Caco-2 (cell line): ENCODE results near the gene HP. TPM values are rescaled to one million over a fixed set of nuclear protein-coding genes. Genes with fewer than 3 reads are reported as not detected.
A peak's percentile ranks its signal among the peaks of the same experiment; 100 is the strongest.
"Not testable (repeated sequence)": the region's sequence is repeated elsewhere in the genome, so short reads cannot be mapped to it uniquely, and the experiment has no call there.

Experiments used
- Bru-seq: library from RNA; stranded (reverse); fragments of 400-500 nt; gene quantifications from one replicate; lab custom pipeline; 2021; lab: Mats Ljungman, UMichigan
- BruChase-seq, 2 experiments: library from RNA; stranded (reverse); fragments of 400-500 nt; gene quantifications; one replicate each; lab custom pipeline; 2021; lab: Mats Ljungman, UMichigan
- BruUV-seq: library from RNA; stranded (reverse); fragments of 400-500 nt; replicated peaks from 2 replicates; lab custom pipeline; 2021; lab: Mats Ljungman, UMichigan
- CTCF ChIA-PET: fragments of 300-600 bp; sonication (Branson Sonifier 250); formaldehyde crosslinking; loops from one replicate; lab custom pipeline; 2022; ENCODE audit warnings: antibody characterized with exemption; lab: Charles Lee
- POLR2A ChIA-PET: fragments of 300-600 bp; sonication (Branson Sonifier 250); formaldehyde crosslinking; loops from one replicate; lab custom pipeline; 2022; ENCODE audit warnings: antibody characterized with exemption; lab: Charles Lee
- DNase-seq, 2 experiments: peaks; one replicate each; pipeline versions ENCODE4 v3.0.0 to v3.0.0-alpha.2; 2020 to 2022
- H3K27me3 ChIP-seq: replicated peaks from 2 replicates; pipeline ENCODE4 v1.6.0; 2011; ENCODE audit warnings: low read length; ENCODE audit not compliant: control insufficient read depth, insufficient read depth
- H3K36me3 ChIP-seq: 2 replicates; pipeline ENCODE4 v1.5.1; 2011; ENCODE audit warnings: low read length; ENCODE audit not compliant: control insufficient read depth, insufficient read depth
- H3K4me1 ChIP-seq: fragments of 250-450 bp; sonication (Bioruptor Pico); 2 replicates; pipeline ENCODE4 v1.5.1; 2020; ENCODE audit warnings: mild to moderate bottlenecking
- H3K4me3 ChIP-seq: 2 replicates; pipeline ENCODE4 v1.5.1; 2011; ENCODE audit warnings: low read depth, mild to moderate bottlenecking, control low read depth, low read length
- H3K9me3 ChIP-seq: fragments of 250-450 bp; sonication (Bioruptor Pico); 2 replicates; pipeline ENCODE4 v1.5.1; 2020; ENCODE audit warnings: mild to moderate bottlenecking, moderate library complexity
- H3K27ac Mint-ChIP-seq: one replicate; pipeline ENCODE4 v1.8.0; 2022; ENCODE audit warnings: mixed read lengths; ENCODE audit not compliant: unreplicated experiment
- H3K27me3 Mint-ChIP-seq: one replicate; pipeline ENCODE4 v1.8.0; 2022; ENCODE audit warnings: mixed read lengths; ENCODE audit not compliant: insufficient read depth, unreplicated experiment
- H3K36me3 Mint-ChIP-seq: one replicate; pipeline ENCODE4 v1.8.0; 2022; ENCODE audit warnings: mild to moderate bottlenecking, mixed read lengths; ENCODE audit not compliant: insufficient read depth, unreplicated experiment
- H3K4me1 Mint-ChIP-seq: one replicate; pipeline ENCODE4 v1.8.0; 2022; ENCODE audit warnings: low read depth, mixed read lengths; ENCODE audit not compliant: unreplicated experiment
- H3K4me3 Mint-ChIP-seq: one replicate; pipeline ENCODE4 v1.8.0; 2022; ENCODE audit warnings: mild to moderate bottlenecking, moderate library complexity, mixed read lengths; ENCODE audit not compliant: unreplicated experiment
- H3K9me3 Mint-ChIP-seq: one replicate; pipeline ENCODE4 v1.8.0; 2022; ENCODE audit warnings: mixed read lengths; ENCODE audit not compliant: unreplicated experiment
- CTCF ChIP-seq, 2 experiments: fragments of 200-600 bp in 1 of 2; IDR thresholded peaks; 1 replicate in 1 of 2; 2 replicates in 1 of 2; pipeline versions ENCODE4 v1.5.1 to v1.8.0; 2011 to 2022; ENCODE audit warnings: antibody characterized with exemption in 1 of 2, control low read depth in 1 of 2, inconsistent platforms in 1 of 2, low read depth in 1 of 2, low read length in 1 of 2, mild to moderate bottlenecking in 1 of 2, moderate library complexity in 1 of 2; ENCODE audit not compliant: insufficient read depth in 1 of 2, severe bottlenecking in 1 of 2, unreplicated experiment in 1 of 2
- intact Hi-C: fragments of 100-400 bp; cut with micrococcal nuclease; formaldehyde crosslinking; loops from one replicate; pipeline ENCODE4 v1.10.0; 2022; ENCODE audit not compliant: unreplicated experiment
- long read RNA-seq: library from polyadenylated mRNA; stranded (forward); transcript quantifications from one replicate; pipeline ENCODE4 v2.0.0, GENCODE V29; 2022
- total RNA-seq: library from RNA; stranded (reverse); gene quantifications from 2 replicates; pipeline ENCODE4 v1.2.3, GENCODE V29; 2022

The HP gene
- 0.61 and 1.3 TPM in 2 replicates for total RNA-seq
- Bru-seq, nascent RNA = percentile 10 among the genes with signal in this experiment
- BruChase-seq, experiment 1, labeled RNA remaining after a 2-hour chase = percentile 23 among the genes with signal in this experiment
- percentile 22 among the genes with signal in this experiment for BruChase-seq, experiment 2, labeled RNA remaining after a 6-hour chase
- long read RNA-seq = 0 reads

- peaks cover 11% of the 10 kb centered on the region for H3K4me1 Mint-ChIP-seq
- ChIA-PET CTCF (interaction anchor here (1.0 kb wide), 1 partner anchor 8 kb away, joined by 4 read pairs; the partner anchor contains the start of gene HPR), POLR2A (interaction anchor here (1.0 kb wide), 1 partner anchor 39 kb away, joined by 3 read pairs; the partner anchor contains the start of genes DHX38 and TXNL4B)
- H3K27ac Mint-ChIP-seq, H3K4me3 ChIP-seq, H3K9me3 Mint-ChIP-seq, H3K4me1 ChIP-seq, intact Hi-C loops, H3K36me3 ChIP-seq, H3K9me3 ChIP-seq, BruUV-seq, H3K36me3 Mint-ChIP-seq, H3K4me3 Mint-ChIP-seq, H3K27me3 ChIP-seq: not testable (repeated sequence)
- DNase-seq = peak in 1 of 2 experiments; percentile 19
- peaks cover 12% of the 10 kb centered on the region for H3K27me3 Mint-ChIP-seq
Observed at GRCh38 chr16:72054254-72054847, at the start of gene HP. Gene HP, plus strand, starts transcription at chr16:72054505. Its CDS starts 148 bp downstream, at chr16:72054653.

GRCh38 chr16:72008065-72008423 lies 46.3 kb upstream of the HP start:
- POLR2A ChIA-PET, H3K4me1 ChIP-seq, H3K4me1 Mint-ChIP-seq, DNase-seq, H3K9me3 ChIP-seq, H3K27me3 Mint-ChIP-seq, H3K36me3 ChIP-seq, H3K27me3 ChIP-seq, CTCF ChIA-PET, BruUV-seq, H3K36me3 Mint-ChIP-seq, H3K9me3 Mint-ChIP-seq: not testable (repeated sequence)
- peak overlapping the region; percentile 19; the same call in 1 of the 2 replicates for H3K4me3 ChIP-seq
- Mint-ChIP-seq H3K27ac (peak overlapping the region; percentile 93), H3K4me3 (peak overlapping the region; percentile 97)
- intact Hi-C loops = loop anchor here (2.0 kb wide), 1 partner anchor 85 kb away; the partner anchor contains the start of genes DHX38 and TXNL4B

GRCh38 chr16:72008424-72009216 lies 45.7 kb upstream of the HP start, which contains the start of gene DHODH:
Gene DHODH, plus strand, starts transcription at chr16:72008744. Its CDS starts 21 bp downstream, at chr16:72008765.
- peak in 1 of 2 experiments; percentile 14 for TF ChIP-seq CTCF (IDR thresholded peaks at IDR 0.05; ENCODE audit: insufficient read depth in 1 of 2, low read depth in 1 of 2, low read length in 1 of 2, severe bottlenecking in 1 of 2, unreplicated experiment in 1 of 2)
- BruUV-seq = no TSS peak
- H3K27me3 ChIP-seq = no peaks in the 10 kb centered on the region
- H3K4me1 ChIP-seq = no peaks in the 10 kb centered on the region
- intact Hi-C loops = loop anchor here (2.0 kb wide), 1 partner anchor 84 kb away; the partner anchor contains the start of genes DHX38 and TXNL4B
- CTCF ChIA-PET = interaction anchor here (0.6 kb wide), 1 partner anchor 47 kb away, joined by 3 read pairs; no protein-coding TSS in a partner anchor
- H3K27me3 Mint-ChIP-seq = peaks cover 2% of the 10 kb centered on the region
- no peaks in the 10 kb centered on the region for H3K9me3 Mint-ChIP-seq
- H3K36me3 ChIP-seq = no peaks in the 10 kb centered on the region
- H3K4me1 Mint-ChIP-seq = peaks cover 6% of the 10 kb centered on the region
- H3K27ac Mint-ChIP-seq = peak within 1 kb of the TSS; percentile 93
- H3K4me3 ChIP-seq = peak within 1 kb of the TSS; percentile 96
- peak; percentile 99 to 100 for DNase-seq
- H3K36me3 Mint-ChIP-seq = peaks cover 9% of the 10 kb centered on the region
- no peaks in the 10 kb centered on the region for H3K9me3 ChIP-seq
- POLR2A ChIA-PET = interaction anchor here (0.6 kb wide), 1 partner anchor 730 kb away, joined by 3 read pairs; no protein-coding TSS in a partner anchor
- H3K4me3 Mint-ChIP-seq = peak within 1 kb of the TSS; percentile 97
